GM21723 (cell line): ENCODE results near the gene FGF21.
"Not testable (repeated sequence)": the region's sequence is repeated elsewhere in the genome, so short reads cannot be mapped to it uniquely, and the experiment has no call there.

Experiments
- ATAC-seq: cut with Tn5 transposase; IDR thresholded peaks from one replicate; pipeline ENCODE4 v1.9.1; 2021; ENCODE audit warnings: mild to moderate bottlenecking, moderate library complexity; ENCODE audit not compliant: unreplicated experiment

Gene FGF21

DNA sequence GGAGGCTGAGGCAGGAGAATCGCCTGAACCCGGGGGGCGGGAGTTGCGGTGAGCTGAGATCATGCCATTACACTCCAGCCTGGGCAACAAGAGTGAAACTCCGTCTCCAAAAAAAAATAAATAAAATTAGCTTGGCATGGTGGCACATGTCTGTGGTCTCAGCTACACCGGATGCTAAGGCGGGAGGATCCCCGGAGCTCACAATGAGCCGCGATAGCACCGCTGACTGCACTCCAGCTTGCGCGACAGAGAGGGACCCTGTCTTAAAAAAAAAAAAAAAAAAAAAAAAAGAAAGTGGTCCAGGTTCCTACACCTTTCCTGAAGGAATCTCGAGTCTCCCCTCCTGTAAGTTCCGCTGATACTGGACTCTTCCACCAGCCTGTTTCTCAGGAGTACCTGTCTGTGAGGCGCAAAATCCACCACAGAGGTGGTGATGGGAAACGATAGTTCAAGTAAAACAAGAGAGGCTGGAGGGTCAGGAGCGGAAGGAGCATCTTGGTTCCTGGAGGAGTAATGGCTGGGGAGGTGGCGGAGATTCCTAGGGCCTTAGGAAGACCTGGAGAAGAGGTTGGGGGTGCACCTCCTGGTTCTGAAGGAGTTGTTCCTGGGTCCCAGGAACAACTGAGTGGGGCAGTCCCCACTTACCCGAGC lies 3.4 kb upstream of the FGF21 start:
- ATAC-seq = no peak

DNA sequence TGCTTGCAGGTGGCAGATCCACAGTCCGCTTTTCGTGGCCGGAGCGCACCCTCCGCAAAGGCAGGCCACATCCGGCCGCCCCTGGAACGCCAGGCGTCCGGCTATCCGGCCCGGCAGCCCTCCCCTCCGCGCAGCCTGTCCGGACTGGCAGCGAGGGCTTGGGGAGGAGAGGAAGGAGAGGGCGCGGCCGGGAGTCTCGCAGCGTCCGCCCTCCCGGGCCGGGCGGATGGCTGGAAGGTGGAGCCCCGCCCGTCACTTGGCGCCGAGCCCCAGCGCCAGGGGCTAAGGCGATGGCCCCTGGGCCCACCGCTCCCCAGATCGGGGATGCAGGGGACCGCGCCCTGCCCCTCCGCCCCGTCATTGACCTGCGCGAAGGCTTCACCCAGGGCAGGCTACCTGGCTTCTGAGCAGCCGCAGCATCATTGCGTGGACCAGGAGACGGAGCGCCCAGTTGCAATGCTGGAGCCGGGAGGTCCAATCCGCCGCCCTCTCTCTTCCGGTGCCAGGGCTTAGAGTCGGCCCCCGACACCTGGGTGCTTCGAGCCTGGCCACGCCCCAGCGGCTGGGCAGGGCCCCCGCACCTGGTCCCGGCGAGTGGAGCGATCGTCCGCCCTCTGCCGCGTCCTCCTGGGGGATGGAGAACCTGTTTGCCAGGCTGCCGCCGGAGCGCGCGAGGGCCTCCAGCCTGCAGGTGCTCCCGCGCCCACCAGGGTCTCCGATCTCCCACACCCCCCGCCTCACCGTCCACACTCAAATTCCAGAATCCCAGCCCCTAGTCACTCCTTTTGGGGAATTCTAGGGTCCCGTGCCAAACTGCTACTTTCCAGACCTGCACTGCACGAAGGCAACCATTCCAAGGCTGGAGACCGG lies 2.6 kb upstream of the FGF21 start, which contains the start of gene FUT1:
TSS of gene FUT1 (minus strand) at position 146 of the 870 bp plus-strand sequence. CDS start 1,360 bp downstream, outside the sequence.
- no peak for ATAC-seq

GRCh38 chr19:48755787-48756186 lies 463 bp downstream of the FGF21 start:
- ATAC-seq = no peak

- ATAC-seq = no peak
Observed at GRCh38 chr19:48756212-48756611, 888 bp downstream of the FGF21 start.

- no peak for ATAC-seq
Observed at GRCh38 chr19:48756686-48757085, 1.4 kb downstream of the FGF21 start.

- no peak for ATAC-seq
Observed at GRCh38 chr19:48757089-48757675, 1.9 kb downstream of the FGF21 start.

- ATAC-seq = no peak
Observed at GRCh38 chr19:48757741-48758144, 2.4 kb downstream of the FGF21 start.

DNA sequence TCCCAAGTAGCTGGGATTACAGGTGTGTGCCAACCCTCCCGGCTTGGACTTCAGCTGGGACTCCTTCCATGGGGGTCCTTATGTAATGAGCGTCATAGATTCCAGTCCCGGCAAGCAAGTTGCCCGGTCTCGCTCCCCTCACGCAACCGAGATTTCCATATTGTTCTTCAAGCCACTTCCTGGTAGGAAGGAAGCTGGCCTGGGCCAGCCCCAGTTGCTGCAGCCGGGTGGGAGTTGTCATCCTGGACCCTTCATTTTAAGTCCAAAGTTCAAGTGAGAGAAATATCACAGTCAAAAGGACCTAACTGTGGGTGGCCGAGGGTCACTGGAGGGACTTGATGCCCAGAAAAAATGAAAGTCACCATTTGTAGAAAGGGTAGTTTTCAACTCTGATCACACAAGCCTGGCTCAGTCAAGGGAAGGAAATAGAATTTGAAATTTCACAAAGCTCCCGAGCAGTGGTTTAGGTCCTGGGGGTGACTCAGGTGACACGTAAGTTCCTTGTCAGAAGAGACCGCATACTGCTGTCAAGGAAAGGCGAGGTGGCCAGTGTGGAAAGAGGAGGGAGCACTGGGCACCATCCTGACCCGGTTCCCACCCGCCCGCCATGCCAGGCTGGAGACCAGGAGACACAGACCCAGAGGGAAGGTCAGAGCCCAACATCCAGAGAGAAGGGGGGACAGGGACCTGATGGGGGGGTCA lies 5.3 kb downstream of the FGF21 start:
- no peak for ATAC-seq

GRCh38 chr19:48765816-48766215 lies 10.5 kb downstream of the FGF21 start:
- not testable (repeated sequence) for ATAC-seq

GRCh38 chr19:48768171-48768753 lies 12.9 kb downstream of the FGF21 start:
- not testable (repeated sequence) for ATAC-seq

DNA sequence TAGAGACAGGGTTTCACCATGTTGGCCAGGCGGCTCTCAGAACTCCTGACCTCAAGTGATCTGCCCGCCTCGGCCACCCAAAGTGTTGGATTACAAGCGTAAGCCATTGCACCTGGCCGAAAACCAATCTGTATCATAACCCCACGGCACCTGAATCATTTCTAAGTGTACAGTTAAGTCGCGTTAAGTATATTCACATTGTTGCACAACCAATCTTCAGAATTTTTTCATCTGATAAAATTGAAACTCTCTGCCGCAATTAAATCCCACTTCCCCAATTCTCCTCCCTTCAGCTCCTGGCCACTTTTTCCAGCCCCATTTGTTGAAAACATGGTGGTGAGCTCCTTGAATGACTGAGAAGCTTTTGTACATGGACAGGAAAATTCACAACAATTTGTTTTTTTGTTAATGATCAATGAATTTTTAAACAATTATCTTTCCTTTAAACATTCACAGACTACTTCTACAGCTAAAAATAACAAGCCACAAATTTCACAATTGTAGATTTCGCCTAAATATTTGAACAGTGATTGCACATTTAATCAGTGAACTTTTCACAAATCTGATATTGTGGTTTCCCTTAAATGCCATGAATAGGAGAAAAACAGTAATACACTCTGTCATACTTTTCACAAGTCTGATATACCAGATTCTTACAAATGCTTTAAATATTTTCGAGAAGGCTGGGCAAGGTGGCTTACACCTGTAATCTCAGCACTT lies 13.8 kb downstream of the FGF21 start:
- no peak for ATAC-seq

DNA sequence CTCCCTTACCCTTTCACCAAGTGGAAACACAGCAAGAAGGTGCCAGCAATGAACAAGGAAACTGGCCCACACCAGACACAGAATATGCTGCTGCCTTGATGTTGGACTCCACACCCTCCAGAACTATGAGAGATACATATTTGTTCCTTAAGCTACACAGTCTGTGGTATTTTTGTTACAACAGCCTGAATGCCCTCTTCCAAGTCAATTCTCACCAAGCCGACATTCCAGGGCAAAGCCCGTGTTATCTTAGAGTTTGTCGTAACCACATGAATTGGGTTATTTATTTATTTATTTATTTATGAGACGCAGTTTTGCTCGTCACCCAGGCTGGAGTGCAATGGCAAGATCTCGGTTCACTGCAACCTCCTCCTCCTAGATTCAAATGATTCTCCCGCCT lies 14.9 kb downstream of the FGF21 start:
- ATAC-seq = no peak

- no peak for ATAC-seq
Observed at GRCh38 chr19:48770734-48771472, 15.6 kb downstream of the FGF21 start.

DNA sequence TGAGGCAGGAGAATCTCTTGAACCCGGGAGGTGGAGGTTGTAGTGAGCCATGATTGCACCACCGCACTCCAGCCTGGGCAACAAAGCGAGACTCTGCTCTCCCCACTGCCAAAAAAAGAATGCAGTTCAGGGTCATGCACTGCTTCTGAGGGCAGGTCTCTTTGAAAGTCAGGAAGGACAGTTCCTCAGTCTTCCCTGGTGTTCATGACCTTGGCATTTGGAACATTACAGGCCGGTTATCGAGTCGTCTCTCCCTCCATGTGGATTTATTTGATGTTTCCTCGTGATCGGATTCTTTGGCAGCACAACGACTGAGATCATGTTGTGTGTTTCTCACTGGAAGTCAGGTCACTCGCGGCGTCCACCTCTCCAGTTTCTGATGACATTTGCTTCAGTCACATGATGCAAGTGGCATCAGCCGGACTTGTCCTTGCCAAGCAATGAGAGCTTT lies 17.2 kb downstream of the FGF21 start:
- ATAC-seq = no peak

DNA sequence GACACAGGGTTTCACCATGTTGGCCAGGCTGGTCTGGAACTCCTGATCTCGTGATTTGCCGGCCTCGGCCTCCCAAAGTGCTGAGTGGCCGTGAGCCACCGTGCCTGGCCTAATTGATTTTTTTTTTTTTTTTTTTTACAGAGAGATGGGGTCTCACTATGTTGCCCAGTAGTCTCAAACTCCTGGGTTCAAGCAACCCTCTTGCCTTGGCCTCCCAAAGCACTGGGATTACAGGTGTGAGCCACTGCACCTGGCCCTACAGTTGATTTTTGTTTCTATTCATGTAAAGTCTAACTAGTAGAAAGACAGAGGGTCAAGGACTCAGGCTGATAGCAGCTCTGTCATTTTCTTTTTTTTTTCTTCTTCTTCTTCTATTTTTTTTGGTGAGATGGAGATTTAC lies 21.8 kb downstream of the FGF21 start:
- ATAC-seq = no peak

DNA sequence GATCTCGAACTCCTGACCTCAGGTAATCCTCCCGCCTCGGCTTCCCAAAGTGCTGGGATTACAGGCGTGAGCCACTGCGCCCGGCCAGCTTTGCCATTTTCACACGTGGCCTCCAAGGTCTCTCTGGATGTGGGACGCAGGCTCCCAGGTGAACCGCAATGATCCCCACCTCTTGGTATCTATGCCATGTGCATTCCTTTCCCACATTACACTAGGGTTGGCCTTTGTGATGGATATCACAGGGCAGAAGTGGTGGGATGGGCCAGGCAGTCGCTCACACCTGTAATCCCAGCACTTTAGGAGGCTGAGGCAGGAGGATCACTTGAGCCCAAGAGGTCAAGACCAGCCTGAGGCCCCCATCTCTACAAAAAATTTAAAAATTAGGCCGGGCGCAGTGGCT lies 22.4 kb downstream of the FGF21 start:
- ATAC-seq = no peak

GRCh38 chr19:48779636-48780035 lies 24.3 kb downstream of the FGF21 start:
- ATAC-seq = no peak

- no peak for ATAC-seq
Observed at GRCh38 chr19:48780631-48781391, 25.5 kb downstream of the FGF21 start.

GRCh38 chr19:48784527-48784926 lies 29.2 kb downstream of the FGF21 start:
- no peak for ATAC-seq
